ENCODE data around the gene SLC17A9. TPM values are rescaled to one million over a fixed set of nuclear protein-coding genes. Genes with fewer than 3 reads are reported as not detected.

SLC17A9 gene
- total RNA-seq, 4 donors from 2014 or later, result 0.10 to 2.1 (median 0.66) TPM

DNA sequence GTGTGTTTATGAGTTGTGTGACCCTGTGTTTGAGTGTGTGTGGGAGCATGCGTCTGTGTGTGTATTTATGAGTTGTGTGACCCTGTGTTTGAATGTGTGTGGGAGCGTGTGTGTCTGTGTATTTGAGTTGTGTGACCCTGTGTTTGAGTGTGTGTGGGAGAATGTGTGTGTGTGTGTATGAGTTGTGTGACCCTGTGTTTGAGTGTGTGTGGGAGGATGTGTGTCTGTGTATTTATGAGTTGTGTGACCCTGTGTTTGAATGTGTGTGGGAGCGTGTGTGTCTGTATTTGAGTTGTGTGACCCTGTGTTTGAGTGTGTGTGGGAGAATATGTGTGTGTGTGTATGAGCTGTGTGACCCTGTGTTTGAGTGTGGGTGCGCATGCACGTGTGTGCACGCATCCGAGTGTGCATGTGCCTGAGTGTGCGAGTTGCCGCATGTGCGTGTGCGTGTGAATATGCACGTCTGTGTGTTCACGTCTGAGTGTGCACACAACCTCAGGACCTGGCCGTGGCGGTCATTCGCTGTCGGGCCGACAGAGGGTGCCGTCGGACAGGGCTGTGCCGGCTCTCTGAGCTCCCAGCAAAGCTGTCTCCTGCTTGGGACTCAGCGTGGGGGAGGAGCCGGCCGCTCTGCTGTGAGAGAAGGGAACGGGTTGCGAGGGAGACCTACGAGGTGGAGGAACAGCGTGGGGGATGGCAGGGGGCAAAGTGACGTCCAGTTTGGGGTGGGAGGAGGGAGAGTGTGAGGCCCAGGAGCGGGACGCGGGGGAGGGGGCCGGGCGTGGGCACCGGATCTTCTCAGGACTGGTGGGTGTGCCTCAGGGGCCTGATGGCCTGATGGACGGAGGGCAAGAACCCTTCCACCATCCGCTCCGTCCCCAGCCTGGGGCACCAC lies 19.7 kb downstream of the SLC17A9 start:
- 7% methylated on average over 20 of the region's 38 CpGs for WGBS
- H3K27ac ChIP-seq, result no peak overlapping the region
- H3K4me3 ChIP-seq, result peak overlapping the region; percentile 10
- peaks cover 10% of the 10 kb centered on the region for H3K4me1 ChIP-seq
- peak; percentile 88 to 93 for DNase-seq (ENCODE audit: low spot score in 2 of 2)
- TF ChIP-seq CTCF (IDR thresholded peaks at IDR 0.05) (peak; percentile 85 to 92), EP300 (IDR thresholded peaks at IDR 0.05) (no peak)
- no peaks in the 10 kb centered on the region for H3K36me3 ChIP-seq
- peaks cover 62% of the 10 kb centered on the region for H3K27me3 ChIP-seq
- no peaks in the 10 kb centered on the region for H3K9me3 ChIP-seq

DNA sequence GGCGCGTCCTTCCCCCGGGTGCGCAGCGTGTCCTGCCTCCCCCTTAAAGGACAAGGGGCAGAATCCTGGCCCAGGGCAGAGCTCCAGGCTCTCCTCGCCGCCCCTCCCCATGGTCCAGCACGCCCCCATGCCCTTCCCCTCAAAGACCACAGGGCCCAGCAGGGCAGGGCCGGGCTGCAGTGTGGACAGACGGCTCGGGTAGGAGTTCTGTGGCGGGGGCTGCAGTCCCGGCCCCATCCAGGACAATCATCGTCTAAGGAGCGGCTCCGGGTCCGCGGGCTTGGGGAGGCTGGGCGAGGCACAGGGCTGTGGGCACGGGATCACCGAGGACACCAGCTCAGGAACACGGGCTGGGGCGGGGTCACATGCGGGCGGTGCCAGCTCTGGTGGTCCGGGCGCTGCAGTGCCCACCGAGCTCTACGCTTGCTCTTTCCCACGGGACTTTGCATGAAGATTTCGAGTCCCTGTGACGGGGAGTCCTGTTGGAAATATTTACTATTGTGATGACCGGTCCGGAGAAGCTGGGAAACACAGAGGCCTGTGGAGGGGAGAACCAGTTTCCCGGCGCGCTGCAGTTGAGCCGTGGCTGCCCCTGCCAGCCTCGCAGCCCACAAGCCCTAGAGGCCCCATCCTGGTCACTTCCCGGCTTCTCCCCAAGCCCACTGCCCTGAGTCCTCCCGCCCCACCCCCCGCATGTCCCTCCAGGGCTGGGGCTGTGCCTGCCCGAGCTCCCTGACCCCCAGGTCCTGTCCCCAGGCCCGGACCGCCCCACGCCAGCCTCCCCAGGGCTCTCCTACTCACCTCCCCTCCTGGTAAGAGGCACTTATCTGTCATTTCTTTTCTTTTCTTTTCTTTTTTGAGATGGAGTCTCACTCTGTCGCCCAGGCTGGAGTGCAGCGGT lies 20.6 kb downstream of the SLC17A9 start:
- Histone ChIP-seq H3K4me3 (peak overlapping the region; percentile 10), H3K27ac (no peak overlapping the region), H3K27me3 (peaks cover 71% of the 10 kb centered on the region), H3K4me1 (peaks cover 10% of the 10 kb centered on the region), H3K9me3 (no peaks in the 10 kb centered on the region), H3K36me3 (no peaks in the 10 kb centered on the region)
- WGBS, result 32% methylated on average over 7 of the region's 48 CpGs
- TF ChIP-seq EP300 (IDR thresholded peaks at IDR 0.05) (no peak), POLR2A (IDR thresholded peaks at IDR 0.05) (no peak), CTCF (IDR thresholded peaks at IDR 0.05) (no peak), POLR2AphosphoS5 (IDR thresholded peaks at IDR 0.05) (no peak)
- DNase-seq (ENCODE audit: low spot score in 2 of 2), result no peak

DNA sequence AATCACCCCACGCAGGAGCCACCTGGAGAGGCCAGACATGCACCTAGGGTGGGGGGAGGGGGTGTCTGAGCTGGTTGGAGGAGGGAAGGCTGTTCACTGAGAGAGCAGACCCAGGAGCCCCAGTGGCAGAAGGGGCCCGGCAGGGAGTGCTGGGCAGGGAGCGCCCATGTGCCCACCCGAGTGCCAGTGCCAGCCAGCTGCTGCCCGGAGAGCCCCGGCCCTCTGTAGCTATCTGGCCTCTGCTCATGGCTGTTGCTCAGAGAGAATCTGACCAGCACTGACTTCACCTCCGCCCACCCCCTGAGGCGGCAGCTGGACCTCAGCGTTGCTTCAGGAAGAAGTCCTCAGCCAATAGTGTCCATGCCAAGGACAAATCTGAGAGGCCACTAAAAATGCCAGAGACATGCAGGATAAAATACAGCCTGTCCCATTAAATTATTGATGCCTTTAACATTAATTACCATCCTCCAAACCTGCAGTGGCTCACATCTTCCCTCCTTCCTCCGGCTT lies 22.8 kb downstream of the SLC17A9 start:
- 68% methylated on average over 5 of the region's 10 CpGs for WGBS
- H3K27me3 ChIP-seq, result peaks cover 89% of the 10 kb centered on the region
- H3K27ac ChIP-seq, result no peak overlapping the region
- no peaks in the 10 kb centered on the region for H3K36me3 ChIP-seq
- H3K4me1 ChIP-seq, result peaks cover 14% of the 10 kb centered on the region
- H3K4me3 ChIP-seq, result no peak overlapping the region
- no peak for DNase-seq (ENCODE audit: low spot score in 2 of 2)
- H3K9me3 ChIP-seq, result no peaks in the 10 kb centered on the region
- TF ChIP-seq CTCF (IDR thresholded peaks at IDR 0.05) (no peak), POLR2A (IDR thresholded peaks at IDR 0.05) (no peak), POLR2AphosphoS5 (IDR thresholded peaks at IDR 0.05) (no peak), EP300 (IDR thresholded peaks at IDR 0.05) (no peak)

DNA sequence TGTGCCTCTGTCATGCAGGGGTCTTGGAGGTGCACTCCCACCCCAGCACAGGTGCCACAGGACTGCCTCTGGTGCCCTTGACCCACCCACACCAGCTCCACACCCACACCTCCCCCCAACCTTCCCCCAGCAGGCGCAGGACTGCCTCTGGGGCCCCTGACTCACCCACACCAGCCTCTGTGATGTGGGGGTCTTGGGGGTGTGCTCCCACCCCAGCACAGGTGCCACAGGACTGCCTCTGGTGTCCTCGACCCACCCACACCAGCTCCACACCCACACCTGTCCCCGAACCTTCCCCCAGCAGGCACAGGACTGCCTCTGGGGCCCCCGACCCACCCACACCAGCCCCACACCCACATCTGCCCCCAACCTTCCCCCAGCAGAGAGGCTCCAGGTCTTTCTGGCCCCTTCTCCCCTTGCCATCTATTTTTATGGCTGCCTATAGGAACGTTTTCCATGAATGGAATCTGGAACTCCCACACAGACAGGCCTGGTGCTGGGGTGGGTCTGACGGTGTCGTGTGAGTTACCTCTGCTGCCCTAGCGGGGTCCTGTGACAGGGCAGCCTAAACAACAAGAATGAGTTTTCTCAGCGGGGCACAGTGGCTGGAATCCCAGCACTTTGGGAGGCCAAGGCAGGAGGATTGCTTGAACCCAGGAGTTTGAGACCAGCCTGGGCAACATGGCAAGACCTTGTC lies 23.5 kb downstream of the SLC17A9 start:
- TF ChIP-seq POLR2AphosphoS5 (IDR thresholded peaks at IDR 0.05), result no peak
- TF ChIP-seq POLR2A (IDR thresholded peaks at IDR 0.05), result no peak
- no peak for TF ChIP-seq EP300 (IDR thresholded peaks at IDR 0.05)
- TF ChIP-seq CTCF (IDR thresholded peaks at IDR 0.05), result no peak
- Histone ChIP-seq H3K27ac (no peak overlapping the region), H3K9me3 (no peaks in the 10 kb centered on the region), H3K4me1 (peaks cover 19% of the 10 kb centered on the region), H3K36me3 (no peaks in the 10 kb centered on the region), H3K4me3 (no peak overlapping the region), H3K27me3 (peaks cover 89% of the 10 kb centered on the region)
- DNase-seq (ENCODE audit: low spot score in 2 of 2), result no peak
- WGBS, result 57% methylated on average over 8 of the region's 9 CpGs
